Measurements from ENCODE around the gene CADM4. TPM values are rescaled to one million over a fixed set of nuclear protein-coding genes. Genes with fewer than 3 reads are reported as not detected.

CADM4 gene
- total and polyA plus RNA-seq, 10 of the 15 experiments (the other 5 are each of a cell fraction or from before 2014, with no cell fraction given) = 0.04 to 0.12 (median 0.08) TPM; not detected in 5

DNA sequence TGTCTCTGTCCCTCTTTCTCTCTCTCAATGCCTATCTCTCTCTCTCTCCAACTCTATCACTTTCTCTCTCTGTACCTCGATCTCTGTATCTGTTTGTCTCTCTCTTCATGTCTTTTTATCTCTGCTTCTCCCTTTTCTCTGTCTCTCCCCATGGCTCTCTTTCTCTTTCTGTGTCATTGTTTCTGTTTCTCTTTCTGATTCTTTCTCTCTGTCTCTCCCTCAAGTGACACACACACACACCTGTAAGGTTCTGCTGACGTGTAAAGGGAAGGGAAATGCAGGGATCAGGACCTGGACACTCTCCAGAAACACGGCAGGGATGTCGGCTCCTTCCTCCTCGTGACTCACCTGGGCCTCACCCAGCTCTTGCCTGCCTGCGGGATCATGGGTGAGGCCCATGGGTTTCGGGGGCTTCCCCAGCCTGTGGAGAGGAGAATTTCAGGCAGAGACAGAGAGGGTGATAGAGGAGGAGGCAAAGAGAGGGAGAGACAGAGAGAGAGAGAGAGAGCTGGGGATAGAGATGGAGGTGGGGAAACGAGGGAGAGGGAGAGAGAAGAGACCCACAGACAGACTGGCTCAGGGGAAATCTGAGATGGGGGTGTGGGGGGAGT, 35.7 kb upstream of the CADM4 start (continued):
- TF ChIP-seq, protein P1, sequence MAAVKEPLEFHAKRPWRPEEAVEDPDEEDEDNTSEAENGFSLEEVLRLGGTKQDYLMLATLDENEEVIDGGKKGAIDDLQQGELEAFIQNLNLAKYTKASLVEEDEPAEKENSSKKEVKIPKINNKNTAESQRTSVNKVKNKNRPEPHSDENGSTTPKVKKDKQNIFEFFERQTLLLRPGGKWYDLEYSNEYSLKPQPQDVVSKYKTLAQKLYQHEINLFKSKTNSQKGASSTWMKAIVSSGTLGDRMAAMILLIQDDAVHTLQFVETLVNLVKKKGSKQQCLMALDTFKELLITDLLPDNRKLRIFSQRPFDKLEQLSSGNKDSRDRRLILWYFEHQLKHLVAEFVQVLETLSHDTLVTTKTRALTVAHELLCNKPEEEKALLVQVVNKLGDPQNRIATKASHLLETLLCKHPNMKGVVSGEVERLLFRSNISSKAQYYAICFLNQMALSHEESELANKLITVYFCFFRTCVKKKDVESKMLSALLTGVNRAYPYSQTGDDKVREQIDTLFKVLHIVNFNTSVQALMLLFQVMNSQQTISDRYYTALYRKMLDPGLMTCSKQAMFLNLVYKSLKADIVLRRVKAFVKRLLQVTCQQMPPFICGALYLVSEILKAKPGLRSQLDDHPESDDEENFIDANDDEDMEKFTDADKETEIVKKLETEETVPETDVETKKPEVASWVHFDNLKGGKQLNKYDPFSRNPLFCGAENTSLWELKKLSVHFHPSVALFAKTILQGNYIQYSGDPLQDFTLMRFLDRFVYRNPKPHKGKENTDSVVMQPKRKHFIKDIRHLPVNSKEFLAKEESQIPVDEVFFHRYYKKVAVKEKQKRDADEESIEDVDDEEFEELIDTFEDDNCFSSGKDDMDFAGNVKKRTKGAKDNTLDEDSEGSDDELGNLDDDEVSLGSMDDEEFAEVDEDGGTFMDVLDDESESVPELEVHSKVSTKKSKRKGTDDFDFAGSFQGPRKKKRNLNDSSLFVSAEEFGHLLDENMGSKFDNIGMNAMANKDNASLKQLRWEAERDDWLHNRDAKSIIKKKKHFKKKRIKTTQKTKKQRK (IDR thresholded peaks at IDR 0.05; ENCODE audit: low read depth, low read length) = no peak
- no peak for TF ChIP-seq YY1 (IDR thresholded peaks at IDR 0.05; ENCODE audit: low read depth, low read length)
- no peak for TF ChIP-seq DPF2 (IDR thresholded peaks at IDR 0.05)
- no peak for TF ChIP-seq HDAC6 (IDR thresholded peaks at IDR 0.05; ENCODE audit: unreplicated experiment)
- peak; percentile 25; the same call in 1 of the 2 replicates for TF ChIP-seq NFIC (IDR thresholded peaks at IDR 0.05; ENCODE audit: low read depth, low read length)
- no peak for TF ChIP-seq FOXM1 (IDR thresholded peaks at IDR 0.05; ENCODE audit: low read depth, low read length)
- peak; percentile 36; the same call in 1 of the 2 replicates for TF ChIP-seq CREM (IDR thresholded peaks at IDR 0.05; ENCODE audit: low read depth)
- peak; percentile 37; the same call in 1 of the 2 replicates for TF ChIP-seq NBN (IDR thresholded peaks at IDR 0.05)
- no peak for TF ChIP-seq PAX8 (IDR thresholded peaks at IDR 0.05)
- TF ChIP-seq, protein P2, sequence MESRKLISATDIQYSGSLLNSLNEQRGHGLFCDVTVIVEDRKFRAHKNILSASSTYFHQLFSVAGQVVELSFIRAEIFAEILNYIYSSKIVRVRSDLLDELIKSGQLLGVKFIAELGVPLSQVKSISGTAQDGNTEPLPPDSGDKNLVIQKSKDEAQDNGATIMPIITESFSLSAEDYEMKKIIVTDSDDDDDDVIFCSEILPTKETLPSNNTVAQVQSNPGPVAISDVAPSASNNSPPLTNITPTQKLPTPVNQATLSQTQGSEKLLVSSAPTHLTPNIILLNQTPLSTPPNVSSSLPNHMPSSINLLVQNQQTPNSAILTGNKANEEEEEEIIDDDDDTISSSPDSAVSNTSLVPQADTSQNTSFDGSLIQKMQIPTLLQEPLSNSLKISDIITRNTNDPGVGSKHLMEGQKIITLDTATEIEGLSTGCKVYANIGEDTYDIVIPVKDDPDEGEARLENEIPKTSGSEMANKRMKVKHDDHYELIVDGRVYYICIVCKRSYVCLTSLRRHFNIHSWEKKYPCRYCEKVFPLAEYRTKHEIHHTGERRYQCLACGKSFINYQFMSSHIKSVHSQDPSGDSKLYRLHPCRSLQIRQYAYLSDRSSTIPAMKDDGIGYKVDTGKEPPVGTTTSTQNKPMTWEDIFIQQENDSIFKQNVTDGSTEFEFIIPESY (IDR thresholded peaks at IDR 0.05) = no peak
- peak; percentile 57; the same call in 1 of the 2 replicates for TF ChIP-seq TAF1 (IDR thresholded peaks at IDR 0.05; ENCODE audit: borderline replicate concordance, low read depth, low read length)
- TF ChIP-seq ASH2L (IDR thresholded peaks at IDR 0.05; ENCODE audit: borderline replicate concordance, low read depth) = no peak
- TF ChIP-seq RAD51 (IDR thresholded peaks at IDR 0.05) = no peak
- 0 out of 2 replicates have a peak, but pooled peaks have one; percentile 30 for TF ChIP-seq MTA2 (IDR thresholded peaks at IDR 0.05; ENCODE audit: low read depth)
- no peak for TF ChIP-seq SPI1 (IDR thresholded peaks at IDR 0.05; ENCODE audit: borderline replicate concordance, insufficient read depth, low read depth, low read length)
- TF ChIP-seq, protein P3, sequence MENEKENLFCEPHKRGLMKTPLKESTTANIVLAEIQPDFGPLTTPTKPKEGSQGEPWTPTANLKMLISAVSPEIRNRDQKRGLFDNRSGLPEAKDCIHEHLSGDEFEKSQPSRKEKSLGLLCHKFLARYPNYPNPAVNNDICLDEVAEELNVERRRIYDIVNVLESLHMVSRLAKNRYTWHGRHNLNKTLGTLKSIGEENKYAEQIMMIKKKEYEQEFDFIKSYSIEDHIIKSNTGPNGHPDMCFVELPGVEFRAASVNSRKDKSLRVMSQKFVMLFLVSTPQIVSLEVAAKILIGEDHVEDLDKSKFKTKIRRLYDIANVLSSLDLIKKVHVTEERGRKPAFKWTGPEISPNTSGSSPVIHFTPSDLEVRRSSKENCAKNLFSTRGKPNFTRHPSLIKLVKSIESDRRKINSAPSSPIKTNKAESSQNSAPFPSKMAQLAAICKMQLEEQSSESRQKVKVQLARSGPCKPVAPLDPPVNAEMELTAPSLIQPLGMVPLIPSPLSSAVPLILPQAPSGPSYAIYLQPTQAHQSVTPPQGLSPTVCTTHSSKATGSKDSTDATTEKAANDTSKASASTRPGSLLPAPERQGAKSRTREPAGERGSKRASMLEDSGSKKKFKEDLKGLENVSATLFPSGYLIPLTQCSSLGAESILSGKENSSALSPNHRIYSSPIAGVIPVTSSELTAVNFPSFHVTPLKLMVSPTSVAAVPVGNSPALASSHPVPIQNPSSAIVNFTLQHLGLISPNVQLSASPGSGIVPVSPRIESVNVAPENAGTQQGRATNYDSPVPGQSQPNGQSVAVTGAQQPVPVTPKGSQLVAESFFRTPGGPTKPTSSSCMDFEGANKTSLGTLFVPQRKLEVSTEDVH (IDR thresholded peaks at IDR 0.05; ENCODE audit: low read depth, partially characterized antibody) = no peak
- peak; percentile 43 for TF ChIP-seq JUNB (IDR thresholded peaks at IDR 0.05)
- TF ChIP-seq HDGF (IDR thresholded peaks at IDR 0.05) = no peak; the same call in 1 of the 2 replicates
- no peak for TF ChIP-seq JUND (IDR thresholded peaks at IDR 0.05; ENCODE audit: low read depth, low read length)
- peak; percentile 40 to 62 for TF ChIP-seq IKZF2 (IDR thresholded peaks at IDR 0.05)
